Pancreas (tissue), 10 donors: ENCODE results near the gene MAP7D3. TPM values are rescaled to one million over a fixed set of nuclear protein-coding genes. Genes with fewer than 3 reads are reported as not detected.

Source experiments
- ATAC-seq, 4 donors: fragments of 200-7000 bp; cut with Tn5 transposase; one replicate each; pipeline versions ENCODE4 v1.8.0 to v1.9.1; 2020; ENCODE audit warnings: mild to moderate bottlenecking in 4 of 4, moderate library complexity in 4 of 4
- DNase-seq, 6 donors: peaks; one replicate each; pipeline ENCODE4 v3.0.0-alpha.2; 2020
- FAIRE-seq: peaks from 2 replicates; lab custom pipeline; 2012; peaks lifted over from hg19 to GRCh38; lab: Jason Lieb, UNC
- H3K27ac ChIP-seq, 4 donors: fragments of 200-600 bp; sonication (generic); 1 replicate in 3 of 4; 2 replicates in 1 of 4; pipeline versions ENCODE4 v1.5.0 to v1.8.0; 2020
- H3K27me3 ChIP-seq, 4 donors: fragments of 200-600 bp; one replicate each; pipeline ENCODE4 v1.8.0; 2021
- H3K36me3 ChIP-seq, 3 donors: fragments of 200-600 bp; sonication (generic) in 1 of 3; one replicate each; pipeline versions ENCODE4 v1.5.0 to v1.8.0; 2020 to 2021
- H3K4me1 ChIP-seq, 3 donors: fragments of 200-600 bp; one replicate each; pipeline ENCODE4 v1.8.0; 2021
- H3K4me3 ChIP-seq, 4 donors: fragments of 200-600 bp; sonication (generic) in 2 of 4; one replicate each; pipeline versions ENCODE4 v1.5.0 to v1.8.0; 2020 to 2021
- H3K9me3 ChIP-seq, 4 donors: fragments of 200-600 bp; one replicate each; pipeline ENCODE4 v1.8.0; 2021
- CTCF ChIP-seq, 4 donors: fragments of 200-600 bp; sonication (generic) in 3 of 4; IDR thresholded peaks; one replicate each; pipeline versions ENCODE4 v1.5.0 to v1.8.0; 2021; ENCODE audit warnings: antibody characterized with exemption in 4 of 4
- WGBS, 2 donors: extraction: QIAGEN DNeasy Blood & Tissue Kit; methylation state at CpG; one replicate each; pipeline ENCODE4 v1.1.7; 2013; 5-methylcytosine and 5-hydroxymethylcytosine counted together
- intact Hi-C, 3 donors: fragments of 100-400 bp; cut with DNase I; formaldehyde crosslinking; loops; one replicate each; pipeline versions ENCODE4 v1.11.1 to v1.14.2; 2022
- polyA plus RNA-seq, 2 donors: library from polyadenylated mRNA; stranded (reverse); fragments of 200-250 nt; gene quantifications; one replicate each; pipeline ENCODE4 v1.2.3, GENCODE V29; 2013
- total RNA-seq, 6 donors: library from RNA; stranded (reverse); fragmentation: NEBNext Ultra II Directional in 4 of 6; extraction: Animal tissue kit (Norgen Biotek cat#: 25700) in 4 of 6; gene quantifications; one replicate each; pipeline versions ENCODE4 v1.2.1 to v1.2.4, GENCODE V29; 2021 to 2023
- donor health status: healthy with polysubstance abuse.
- donor health status: DM: no; HTN: no; CAD: no; lungs with moderate emphysema.
- donor health status: DM: no; HTN: no; CAD: no.
- donor health status: control.
- donor health status: control.
- donor health status: Bipolar disorder and iron deficiency.
- donor health status: DM: yes; HTN: yes; CAD: no.
- donor health status: DM: no; HTN: no; CAD: no.
- donor health status: DM: no; HTN: no; CAD: no.
- donor health status: DM: yes; HTN: yes; CAD: no.

Gene MAP7D3
- total and polyA plus RNA-seq, 8 donors, result 1.1 to 3.6 (median 2.2) TPM

GRCh38 chrX:136228839-136229207 lies 22.4 kb downstream of the MAP7D3 start:
- ATAC-seq (no peak), FAIRE-seq (peak; percentile 78), DNase-seq (no peak)
- no peaks in the 10 kb centered on the region for H3K9me3 ChIP-seq
- no peak overlapping the region for H3K4me3 ChIP-seq
- peaks cover 0 to 16% (median 0%) of the 10 kb centered on the region in 4 donors for H3K27me3 ChIP-seq
- no peaks in the 10 kb centered on the region for H3K36me3 ChIP-seq
- H3K4me1 ChIP-seq, result no peaks in the 10 kb centered on the region
- 67 to 73% methylated on average over 3 of the region's 3 CpGs for WGBS, 2 donors
- intact Hi-C loops, result no loop called here
- H3K27ac ChIP-seq, result no peak overlapping the region
- no peak for TF ChIP-seq CTCF (IDR thresholded peaks at IDR 0.05)

DNA sequence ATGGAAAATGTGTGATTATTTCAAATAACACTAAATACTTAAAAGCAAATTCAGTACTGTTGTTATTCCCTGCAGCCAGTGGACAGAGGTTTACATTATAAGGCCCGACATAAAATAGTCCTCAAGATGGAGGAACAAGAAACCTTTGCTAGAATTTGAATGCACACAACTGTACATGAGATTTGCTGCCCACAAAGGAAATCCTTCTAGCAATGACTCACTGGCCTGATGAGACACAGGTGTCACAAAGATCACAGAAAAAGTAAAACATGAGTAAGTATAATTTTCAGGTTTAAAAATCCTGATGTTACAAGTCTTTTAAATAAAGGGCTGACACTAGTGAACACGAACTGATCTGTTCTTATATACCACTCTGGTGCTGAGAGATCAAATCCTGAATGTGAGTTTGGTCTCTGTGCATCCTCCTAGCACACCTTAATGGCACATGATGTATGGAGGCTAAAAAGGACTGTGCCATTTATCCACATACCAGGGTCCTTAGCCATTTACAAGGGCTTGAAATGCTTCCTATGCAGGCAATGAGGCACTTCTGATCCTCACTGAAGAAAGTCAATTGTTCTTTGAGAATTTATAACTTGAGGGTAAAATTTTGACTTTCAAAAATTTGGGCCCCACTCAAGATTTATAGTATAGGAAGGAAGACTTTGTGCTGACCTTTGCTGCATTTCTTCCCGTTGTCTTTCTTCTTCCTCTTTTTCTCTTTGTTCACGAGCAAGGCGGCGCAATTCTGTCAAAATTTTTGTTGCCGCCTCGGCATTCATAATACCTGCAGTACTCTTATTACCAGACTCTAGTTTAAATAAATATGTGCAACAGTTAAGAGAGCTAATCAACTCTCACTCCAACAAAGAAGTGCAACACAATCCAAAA lies 23.0 kb downstream of the MAP7D3 start:
- no peak for TF ChIP-seq CTCF (IDR thresholded peaks at IDR 0.05)
- FAIRE-seq, result no peak
- H3K36me3 ChIP-seq, result no peaks in the 10 kb centered on the region
- H3K4me3 ChIP-seq, result no peak overlapping the region
- H3K9me3 ChIP-seq, result no peaks in the 10 kb centered on the region
- no peak for ATAC-seq
- DNase-seq, result no peak
- H3K4me1 ChIP-seq, result no peaks in the 10 kb centered on the region
- intact Hi-C loops, result no loop called here
- 82 to 83% methylated on average over 8 of the region's 8 CpGs for WGBS, 2 donors
- H3K27me3 ChIP-seq, result peaks cover 0 to 16% (median 0%) of the 10 kb centered on the region in 4 donors
- H3K27ac ChIP-seq, result no peak overlapping the region

DNA sequence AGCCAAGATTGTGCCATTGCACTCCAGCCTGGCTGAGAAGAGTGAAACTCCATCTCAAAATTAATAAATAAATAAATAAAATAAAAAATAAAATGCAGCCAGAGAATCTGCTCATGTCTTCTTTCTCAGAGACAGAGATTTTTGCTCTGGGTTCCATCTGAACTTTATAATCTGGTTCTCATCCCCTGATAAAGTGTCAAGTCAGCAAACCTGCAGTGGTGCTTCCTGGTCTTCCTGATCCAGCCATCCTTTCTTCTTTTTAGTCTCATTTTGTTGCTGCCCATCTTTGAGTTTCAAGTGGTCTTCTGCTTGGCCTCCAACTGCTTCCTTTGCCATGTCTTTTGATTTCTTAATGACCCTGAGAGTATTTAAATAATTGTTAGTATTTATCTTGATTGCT lies 24.1 kb downstream of the MAP7D3 start:
- H3K4me1 ChIP-seq, result no peaks in the 10 kb centered on the region
- no peak overlapping the region for H3K27ac ChIP-seq
- H3K4me3 ChIP-seq, result no peak overlapping the region
- H3K36me3 ChIP-seq, result no peaks in the 10 kb centered on the region
- no peak for DNase-seq
- peaks cover 0 to 8% (median 0%) of the 10 kb centered on the region in 4 donors for H3K27me3 ChIP-seq
- intact Hi-C loops, result no loop called here
- H3K9me3 ChIP-seq, result no peaks in the 10 kb centered on the region
- ATAC-seq, result no peak
- FAIRE-seq, result no peak
- no peak for TF ChIP-seq CTCF (IDR thresholded peaks at IDR 0.05)

DNA sequence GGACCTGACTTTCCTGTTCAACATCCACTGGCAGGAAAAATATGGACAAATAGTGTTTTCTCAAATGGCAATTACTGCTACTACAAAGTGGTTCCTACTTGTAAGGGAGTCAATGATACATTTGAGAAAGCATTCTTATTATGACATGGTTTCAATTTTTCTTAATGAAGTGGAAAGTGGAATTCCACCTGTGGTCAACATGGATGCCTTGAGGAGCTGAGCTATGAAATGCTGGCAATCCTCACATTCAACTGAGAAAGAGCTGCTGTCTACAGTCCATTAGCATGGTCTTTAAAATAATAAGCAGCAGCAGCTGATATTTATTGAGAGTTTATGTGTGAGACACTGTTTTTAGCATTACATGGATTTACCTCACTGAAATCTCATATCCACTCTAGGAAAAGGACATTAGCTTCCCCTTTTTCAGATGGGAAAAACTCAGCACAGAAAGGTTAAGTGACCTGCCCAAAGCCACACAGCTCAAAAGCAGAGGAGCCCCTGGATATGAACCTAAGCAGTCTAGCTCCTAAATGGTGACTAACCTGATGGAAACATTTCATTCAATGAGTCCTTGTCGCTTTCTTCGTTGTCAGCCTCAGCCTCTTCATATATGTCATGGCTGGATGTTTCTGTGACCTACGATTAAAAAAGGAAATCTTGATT lies 29.2 kb downstream of the MAP7D3 start:
- TF ChIP-seq CTCF (IDR thresholded peaks at IDR 0.05), result no peak
- Histone ChIP-seq H3K27ac (no peak overlapping the region), H3K36me3 (no peaks in the 10 kb centered on the region), H3K9me3 (no peaks in the 10 kb centered on the region), H3K4me1 (no peaks in the 10 kb centered on the region), H3K27me3 (no peaks in the 10 kb centered on the region), H3K4me3 (no peak overlapping the region)
- ATAC-seq (no peak), FAIRE-seq (no peak), DNase-seq (no peak)
- 83 to 92% methylated on average over 3 of the region's 3 CpGs for WGBS, 2 donors
- intact Hi-C loops, result no loop called here

GRCh38 chrX:136220951-136221350 lies 30.2 kb downstream of the MAP7D3 start:
- H3K9me3 ChIP-seq, result no peaks in the 10 kb centered on the region
- H3K27me3 ChIP-seq, result no peaks in the 10 kb centered on the region
- intact Hi-C loops, result no loop called here
- WGBS, 2 donors, result 57 to 72% methylated on average over 3 of the region's 3 CpGs
- H3K36me3 ChIP-seq, result no peaks in the 10 kb centered on the region
- H3K27ac ChIP-seq, result no peak overlapping the region
- ATAC-seq, result no peak
- FAIRE-seq, result no peak
- H3K4me1 ChIP-seq, result no peaks in the 10 kb centered on the region
- no peak for DNase-seq
- no peak for TF ChIP-seq CTCF (IDR thresholded peaks at IDR 0.05)
- no peak overlapping the region for H3K4me3 ChIP-seq
